GM08714 (cell line): ENCODE data around the gene PSKH1.
"Not testable (repeated sequence)": the region's sequence is repeated elsewhere in the genome, so short reads cannot be mapped to it uniquely, and the experiment has no call there.

ENCODE experiments used
- H3K4me3 ChIP-seq: fragments of 200-500 bp; sonication (Bioruptor generic); 2 replicates; pipeline ENCODE4 v1.5.1; 2014; ENCODE audit warnings: mild to moderate bottlenecking, low read length, inconsistent platforms
- ZNF274 ChIP-seq: IDR thresholded peaks from 2 replicates; pipeline ENCODE4 v1.6.1; 2012; ENCODE audit warnings: mild to moderate bottlenecking, low read depth, low read length

Gene PSKH1

GRCh38 chr16:67933805-67934204 lies 40.8 kb downstream of the PSKH1 start:
- no peak for TF ChIP-seq ZNF274
- no peak overlapping the region for H3K4me3 ChIP-seq

GRCh38 chr16:67934306-67935100 lies 41.4 kb downstream of the PSKH1 start:
- no peak for TF ChIP-seq ZNF274
- H3K4me3 ChIP-seq: no peak overlapping the region

- no peak for TF ChIP-seq ZNF274
- peak overlapping the region; percentile 45; the same call in 1 of the 2 replicates for H3K4me3 ChIP-seq
Measured at GRCh38 chr16:67935101-67935401, 42.0 kb downstream of the PSKH1 start.

GRCh38 chr16:67935402-67936123 lies 42.5 kb downstream of the PSKH1 start:
- no peak for TF ChIP-seq ZNF274
- H3K4me3 ChIP-seq: peak overlapping the region; percentile 81

GRCh38 chr16:67936124-67936879 lies 43.2 kb downstream of the PSKH1 start, which contains the start of gene PSMB10:
PSMB10 (minus strand) TSS chr16:67936850; CDS start chr16:67936749, 101 bp downstream.
- no peak for TF ChIP-seq ZNF274
- H3K4me3 ChIP-seq: peak within 1 kb of the TSS; percentile 81

- TF ChIP-seq ZNF274: no peak
- peak overlapping the region; percentile 81; the same call in 1 of the 2 replicates for H3K4me3 ChIP-seq
Measured at GRCh38 chr16:67936880-67937605, 44.0 kb downstream of the PSKH1 start.

GRCh38 chr16:67937713-67938112 lies 44.7 kb downstream of the PSKH1 start:
- not testable (repeated sequence) for H3K4me3 ChIP-seq

GRCh38 chr16:67939507-67940445 lies 46.7 kb downstream of the PSKH1 start:
- TF ChIP-seq ZNF274: no peak
- H3K4me3 ChIP-seq: no peak overlapping the region

GRCh38 chr16:67940446-67941089 lies 47.5 kb downstream of the PSKH1 start:
- no peak overlapping the region for H3K4me3 ChIP-seq
- no peak for TF ChIP-seq ZNF274

GRCh38 chr16:67941469-67942199 lies 48.6 kb downstream of the PSKH1 start:
- no peak overlapping the region for H3K4me3 ChIP-seq

GRCh38 chr16:67942200-67942509 lies 49.1 kb downstream of the PSKH1 start:
- H3K4me3 ChIP-seq: no peak overlapping the region
- TF ChIP-seq ZNF274: no peak

More at GRCh38 chr16:67941469-67942199, 48.6 kb downstream of the PSKH1 start:
- TF ChIP-seq ZNF274: no peak
